GM23338 (cell line): ENCODE data around the gene GRIK4. TPM values are rescaled to one million over a fixed set of nuclear protein-coding genes. Genes with fewer than 3 reads are reported as not detected.

Source experiments
- ATAC-seq: fragments of 200-7000 bp; cut with Tn5 transposase; 3 replicates; pipeline ENCODE4 v1.9.1; 2020
- DNase-seq: peaks from one replicate; pipeline ENCODE4 v3.0.0-alpha.2; 2015; ENCODE audit warnings: low spot score
- H2AFZ ChIP-seq: fragments of 200-600 bp; sonication (generic); 2 replicates; pipeline ENCODE4 v1.8.0; 2016; ENCODE audit warnings: antibody characterized with exemption, mild to moderate bottlenecking, moderate library complexity
- H3F3A ChIP-seq: fragments of 200-600 bp; sonication (generic); replicated peaks from 2 replicates; pipeline ENCODE4 v1.8.0; 2017; ENCODE audit warnings: antibody characterized with exemption, mixed run types, low read depth
- H3K27ac ChIP-seq: fragments of 200-600 bp; sonication (generic); 2 replicates; pipeline ENCODE4 v1.6.1; 2016; ENCODE audit warnings: low read depth
- H3K27me3 ChIP-seq: fragments of 200-600 bp; sonication (generic); 2 replicates; pipeline ENCODE4 v1.8.0; 2016; ENCODE audit warnings: mild to moderate bottlenecking, mixed run types, moderate library complexity; ENCODE audit not compliant: insufficient read depth
- H3K36me3 ChIP-seq: fragments of 200-600 bp; sonication (generic); 2 replicates; pipeline ENCODE4 v1.8.0; 2016; ENCODE audit warnings: mild to moderate bottlenecking; ENCODE audit not compliant: insufficient read depth
- H3K4me1 ChIP-seq: fragments of 200-600 bp; sonication (generic); 2 replicates; pipeline ENCODE4 v1.8.0; 2016; ENCODE audit warnings: mild to moderate bottlenecking, moderate library complexity; ENCODE audit not compliant: insufficient read depth
- H3K4me2 ChIP-seq: fragments of 200-600 bp; sonication (generic); 2 replicates; pipeline ENCODE4 v1.7.1; 2017; ENCODE audit warnings: mixed run types
- H3K4me3 ChIP-seq: fragments of 200-600 bp; sonication (generic); 2 replicates; pipeline ENCODE4 v1.6.1; 2016; ENCODE audit warnings: mixed run types
- H3K79me2 ChIP-seq: fragments of 200-600 bp; sonication (generic); replicated peaks from 2 replicates; pipeline ENCODE4 v1.8.0; 2017; ENCODE audit warnings: mild to moderate bottlenecking; ENCODE audit not compliant: insufficient read depth
- H3K9me2 ChIP-seq: fragments of 200-600 bp; sonication (generic); 2 replicates; pipeline ENCODE4 v1.8.0; 2017; ENCODE audit not compliant: insufficient read depth
- H4K20me1 ChIP-seq: fragments of 200-600 bp; sonication (generic); replicated peaks from 2 replicates; pipeline ENCODE4 v1.8.0; 2017; ENCODE audit warnings: mild to moderate bottlenecking; ENCODE audit not compliant: insufficient read depth
- H3K27ac Mint-ChIP-seq: 2 replicates; pipeline ENCODE4 v1.8.0; 2020; ENCODE audit warnings: inconsistent platforms, mild to moderate bottlenecking, moderate library complexity, mixed read lengths
- H3K27me3 Mint-ChIP-seq: 3 replicates; pipeline ENCODE4 v1.8.0; 2022; ENCODE audit warnings: low read depth, mild to moderate bottlenecking, moderate library complexity, mixed read lengths, inconsistent platforms; ENCODE audit not compliant: insufficient read depth, poor library complexity
- H3K36me3 Mint-ChIP-seq: 3 replicates; pipeline ENCODE4 v1.8.0; 2021; ENCODE audit warnings: low read depth, mild to moderate bottlenecking, inconsistent platforms, moderate library complexity, mixed read lengths
- H3K4me1 Mint-ChIP-seq: 3 replicates; pipeline ENCODE4 v1.8.0; 2020; ENCODE audit warnings: mild to moderate bottlenecking, inconsistent platforms, mixed read lengths
- H3K4me3 Mint-ChIP-seq: 3 replicates; pipeline ENCODE4 v1.8.0; 2021; ENCODE audit warnings: moderate library complexity, mild to moderate bottlenecking, inconsistent platforms, mixed read lengths
- H3K9me3 Mint-ChIP-seq: 3 replicates; pipeline ENCODE4 v1.8.0; 2020; ENCODE audit warnings: moderate library complexity, mild to moderate bottlenecking, inconsistent platforms, mixed read lengths
- CREB1 ChIP-seq: fragments of 250-450 bp; sonication (Bioruptor Pico); IDR thresholded peaks from 2 replicates; pipeline ENCODE4 v1.5.0; 2020; ENCODE audit warnings: low read depth, mild to moderate bottlenecking, moderate library complexity
- EZH2 ChIP-seq: fragments of 200-600 bp; sonication (generic); IDR thresholded peaks from one replicate; pipeline ENCODE4 v1.8.0; 2017; ENCODE audit warnings: antibody characterized with exemption, mild to moderate bottlenecking, low read depth; ENCODE audit not compliant: unreplicated experiment
- EZH2phosphoT487 ChIP-seq: fragments of 200-600 bp; sonication (generic); IDR thresholded peaks from one replicate; pipeline ENCODE4 v1.8.1; 2018; ENCODE audit warnings: antibody characterized with exemption; ENCODE audit not compliant: unreplicated experiment
- JUNB ChIP-seq: IDR thresholded peaks from one replicate; pipeline ENCODE4 v1.6.1; 2016; ENCODE audit warnings: antibody characterized with exemption; ENCODE audit not compliant: unreplicated experiment
- NANOG ChIP-seq: IDR thresholded peaks from 2 replicates; pipeline ENCODE4 v1.6.1; 2016; ENCODE audit warnings: antibody characterized with exemption, borderline replicate concordance
- POLR2AphosphoS5 ChIP-seq: IDR thresholded peaks from 2 replicates; pipeline ENCODE4 v1.6.1; 2016; ENCODE audit warnings: antibody characterized with exemption, low read depth
- REST ChIP-seq: IDR thresholded peaks from one replicate; pipeline ENCODE4 v1.6.1; 2018; ENCODE audit warnings: antibody characterized with exemption; ENCODE audit not compliant: unreplicated experiment
- STAT1 ChIP-seq: IDR thresholded peaks from one replicate; pipeline ENCODE4 v1.6.1; 2016; ENCODE audit warnings: antibody characterized with exemption; ENCODE audit not compliant: unreplicated experiment
- ZNF114 ChIP-seq: fragments of 250-450 bp; sonication (Bioruptor Pico); IDR thresholded peaks from 2 replicates; pipeline ENCODE4 v1.5.0; 2020; ENCODE audit warnings: mild to moderate bottlenecking, moderate library complexity
- ZNF331 ChIP-seq: fragments of 250-450 bp; sonication (Bioruptor Pico); IDR thresholded peaks from 2 replicates; pipeline ENCODE4 v1.5.0; 2020; ENCODE audit warnings: low read depth, mild to moderate bottlenecking, moderate library complexity
- polyA plus RNA-seq: library from polyadenylated mRNA; unstranded; fragments of >200 nt; fragmentation: Nextera tagmentation; extraction: Ambion mirVana; gene quantifications from 2 replicates; pipeline ENCODE4 v1.2.1, GENCODE V29; 2016
- total RNA-seq: library from RNA; depleted of rRNA; stranded (reverse); fragments of >200 nt; shearing (Covaris generic); gene quantifications from 2 replicates; pipeline ENCODE4 v1.2.3, GENCODE V29; 2014
- TF ChIP-seq, protein P1 (sequence below), 2 experiments: fragments of 200-600 bp in 1 of 2; sonication (generic) in 1 of 2; conservative IDR thresholded peaks; 2 replicates each; pipeline versions ENCODE4 v1.5.1 to v1.6.1; 2016 to 2017; ENCODE audit warnings: antibody characterized with exemption in 2 of 2, low read depth in 2 of 2, mild to moderate bottlenecking in 2 of 2, moderate library complexity in 1 of 2
- TF ChIP-seq, protein P2 (sequence below): IDR thresholded peaks from 2 replicates; pipeline ENCODE4 v1.6.1; 2016; ENCODE audit warnings: antibody characterized with exemption

Gene GRIK4
- total and polyA plus RNA-seq, 2 experiments from 2014 or later, result 0.63 to 2.2 TPM

DNA sequence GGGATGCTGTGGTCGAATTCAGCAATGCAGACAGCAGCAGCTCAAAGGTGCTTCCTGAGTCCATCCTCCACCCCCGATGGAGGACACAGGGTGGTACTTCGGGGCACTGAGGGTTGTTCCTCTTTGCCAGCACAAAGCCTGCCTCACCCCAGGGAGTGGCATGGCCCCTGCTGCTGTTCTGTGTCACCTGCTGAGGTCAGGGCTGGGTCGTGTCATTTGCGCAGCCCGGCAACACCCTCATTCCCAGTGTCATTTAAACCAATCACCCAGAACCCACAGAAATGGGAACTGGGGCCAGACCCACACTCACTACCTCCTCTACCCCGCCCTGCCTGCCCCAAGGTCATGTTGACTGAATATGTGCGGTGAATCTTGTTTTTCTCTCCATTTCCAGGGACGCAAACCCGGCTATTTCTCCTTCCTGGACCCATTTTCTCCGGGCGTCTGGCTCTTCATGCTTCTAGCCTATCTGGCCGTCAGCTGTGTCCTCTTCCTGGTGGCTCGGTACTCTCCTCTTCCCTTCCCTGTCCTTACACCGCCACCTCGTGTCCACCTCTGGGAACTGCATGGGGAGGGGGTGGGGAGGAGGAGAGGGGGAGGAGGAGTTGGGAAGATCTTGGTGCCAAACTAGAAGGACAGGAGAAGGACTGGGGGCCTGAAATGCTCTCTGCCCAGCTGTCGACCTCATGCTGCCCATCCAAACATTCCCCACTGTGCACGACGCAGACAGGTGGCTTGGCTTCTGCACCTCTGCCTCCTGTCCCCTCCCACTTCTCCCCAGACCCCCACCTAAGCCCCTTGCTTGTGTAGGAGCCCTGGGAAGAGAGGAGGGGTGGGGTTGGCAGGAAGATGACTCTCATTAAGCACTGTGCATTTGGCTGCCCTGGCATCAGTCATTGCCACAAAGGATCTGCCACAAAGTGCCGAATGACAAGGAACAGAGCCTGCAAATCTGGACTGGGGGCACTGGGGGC, 441.2 kb downstream of the GRIK4 start (continued):
- TF ChIP-seq, protein P1, sequence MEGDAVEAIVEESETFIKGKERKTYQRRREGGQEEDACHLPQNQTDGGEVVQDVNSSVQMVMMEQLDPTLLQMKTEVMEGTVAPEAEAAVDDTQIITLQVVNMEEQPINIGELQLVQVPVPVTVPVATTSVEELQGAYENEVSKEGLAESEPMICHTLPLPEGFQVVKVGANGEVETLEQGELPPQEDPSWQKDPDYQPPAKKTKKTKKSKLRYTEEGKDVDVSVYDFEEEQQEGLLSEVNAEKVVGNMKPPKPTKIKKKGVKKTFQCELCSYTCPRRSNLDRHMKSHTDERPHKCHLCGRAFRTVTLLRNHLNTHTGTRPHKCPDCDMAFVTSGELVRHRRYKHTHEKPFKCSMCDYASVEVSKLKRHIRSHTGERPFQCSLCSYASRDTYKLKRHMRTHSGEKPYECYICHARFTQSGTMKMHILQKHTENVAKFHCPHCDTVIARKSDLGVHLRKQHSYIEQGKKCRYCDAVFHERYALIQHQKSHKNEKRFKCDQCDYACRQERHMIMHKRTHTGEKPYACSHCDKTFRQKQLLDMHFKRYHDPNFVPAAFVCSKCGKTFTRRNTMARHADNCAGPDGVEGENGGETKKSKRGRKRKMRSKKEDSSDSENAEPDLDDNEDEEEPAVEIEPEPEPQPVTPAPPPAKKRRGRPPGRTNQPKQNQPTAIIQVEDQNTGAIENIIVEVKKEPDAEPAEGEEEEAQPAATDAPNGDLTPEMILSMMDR (conservative IDR thresholded peaks at IDR 0.05; ENCODE audit: low read depth in 2 of 2), result peak; percentile 85 to 98
- TF ChIP-seq NANOG (no peak), ZNF114 (CRISPR knock-in tag) (no peak)

DNA sequence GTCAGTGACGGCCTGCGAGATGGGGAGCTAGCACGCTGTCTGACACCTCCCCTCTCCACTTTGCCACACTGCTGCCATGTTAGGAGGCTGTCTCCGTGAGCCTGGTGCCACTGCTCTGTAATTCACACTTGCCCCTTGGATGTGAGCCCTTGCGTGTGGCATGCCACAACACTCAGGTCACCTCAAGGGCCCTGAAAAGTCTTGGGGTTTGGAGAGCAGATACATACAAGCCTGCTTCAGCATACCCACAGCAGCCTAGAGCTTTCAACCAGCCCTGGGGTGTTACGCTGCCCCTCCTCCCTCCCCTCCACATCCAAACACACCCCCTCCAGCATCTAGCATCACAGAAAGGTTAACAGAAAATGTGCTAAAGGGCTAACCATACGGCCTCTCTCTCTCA, 442.8 kb downstream of the GRIK4 start:
- Histone ChIP-seq H3K4me2 (no peak overlapping the region), H3K9me2 (no peaks in the 10 kb centered on the region), H3K4me3 (no peak overlapping the region), H3F3A (no peaks in the 10 kb centered on the region), H3K36me3 (no peaks in the 10 kb centered on the region), H3K79me2 (no peaks in the 10 kb centered on the region), H3K27ac (no peak overlapping the region), H2AFZ (no peak overlapping the region), H3K4me1 (peaks cover 15% of the 10 kb centered on the region), H4K20me1 (no peaks in the 10 kb centered on the region), H3K27me3 (no peaks in the 10 kb centered on the region)
- TF ChIP-seq POLR2AphosphoS5, result no peak
- TF ChIP-seq STAT1, result no peak
- no peak for TF ChIP-seq EZH2phosphoT487
- no peak for TF ChIP-seq JUNB
- TF ChIP-seq, protein P2, sequence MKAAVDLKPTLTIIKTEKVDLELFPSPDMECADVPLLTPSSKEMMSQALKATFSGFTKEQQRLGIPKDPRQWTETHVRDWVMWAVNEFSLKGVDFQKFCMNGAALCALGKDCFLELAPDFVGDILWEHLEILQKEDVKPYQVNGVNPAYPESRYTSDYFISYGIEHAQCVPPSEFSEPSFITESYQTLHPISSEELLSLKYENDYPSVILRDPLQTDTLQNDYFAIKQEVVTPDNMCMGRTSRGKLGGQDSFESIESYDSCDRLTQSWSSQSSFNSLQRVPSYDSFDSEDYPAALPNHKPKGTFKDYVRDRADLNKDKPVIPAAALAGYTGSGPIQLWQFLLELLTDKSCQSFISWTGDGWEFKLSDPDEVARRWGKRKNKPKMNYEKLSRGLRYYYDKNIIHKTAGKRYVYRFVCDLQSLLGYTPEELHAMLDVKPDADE, result no peak
- TF ChIP-seq NANOG, result no peak
- DNase-seq (no peak), ATAC-seq (no peak)
- Mint-ChIP-seq H3K27ac (no peak overlapping the region), H3K4me3 (no peak overlapping the region), H3K36me3 (no peaks in the 10 kb centered on the region), H3K9me3 (no peaks in the 10 kb centered on the region; the same call in 2 of the 3 replicates), H3K27me3 (peaks cover 14% of the 10 kb centered on the region), H3K4me1 (peaks cover 44% of the 10 kb centered on the region)

GRCh38 chr11:120956710-120957495, 445.4 kb downstream of the GRIK4 start:
- Mint-ChIP-seq H3K36me3 (no peaks in the 10 kb centered on the region), H3K9me3 (no peaks in the 10 kb centered on the region; the same call in 2 of the 3 replicates), H3K27me3 (peaks cover 16% of the 10 kb centered on the region), H3K27ac (peak overlapping the region; percentile 95), H3K4me1 (peaks cover 44% of the 10 kb centered on the region), H3K4me3 (peak overlapping the region; percentile 54; the same call in 2 of the 3 replicates)
- DNase-seq (peak; percentile 82), ATAC-seq (peak; percentile 73)
- Histone ChIP-seq H3K4me1 (peaks cover 15% of the 10 kb centered on the region), H3K79me2 (no peaks in the 10 kb centered on the region), H3K27me3 (no peaks in the 10 kb centered on the region), H3K36me3 (no peaks in the 10 kb centered on the region), H3K4me2 (peak overlapping the region; percentile 60; the same call in 1 of the 2 replicates), H2AFZ (no peak overlapping the region), H3K9me2 (no peaks in the 10 kb centered on the region), H3K4me3 (no peak overlapping the region), H4K20me1 (no peaks in the 10 kb centered on the region), H3K27ac (no peak overlapping the region), H3F3A (no peaks in the 10 kb centered on the region)
- TF ChIP-seq, protein P2, result peak; percentile 58; the same call in 1 of the 2 replicates
- TF ChIP-seq STAT1 (no peak), ZNF331 (CRISPR knock-in tag) (no peak), POLR2AphosphoS5 (no peak), CREB1 (CRISPR knock-in tag) (0 out of 2 replicates have a peak, but pooled peaks have one; percentile 40), REST (no peak), EZH2 (no peak), EZH2phosphoT487 (no peak)
